ENCODE measurements around the gene PBX1. TPM values are rescaled to one million over a fixed set of nuclear protein-coding genes. Genes with fewer than 3 reads are reported as not detected.

Gene PBX1
- total and polyA plus RNA-seq, 8 donors = 17.3 to 113 (median 91.9) TPM

DNA sequence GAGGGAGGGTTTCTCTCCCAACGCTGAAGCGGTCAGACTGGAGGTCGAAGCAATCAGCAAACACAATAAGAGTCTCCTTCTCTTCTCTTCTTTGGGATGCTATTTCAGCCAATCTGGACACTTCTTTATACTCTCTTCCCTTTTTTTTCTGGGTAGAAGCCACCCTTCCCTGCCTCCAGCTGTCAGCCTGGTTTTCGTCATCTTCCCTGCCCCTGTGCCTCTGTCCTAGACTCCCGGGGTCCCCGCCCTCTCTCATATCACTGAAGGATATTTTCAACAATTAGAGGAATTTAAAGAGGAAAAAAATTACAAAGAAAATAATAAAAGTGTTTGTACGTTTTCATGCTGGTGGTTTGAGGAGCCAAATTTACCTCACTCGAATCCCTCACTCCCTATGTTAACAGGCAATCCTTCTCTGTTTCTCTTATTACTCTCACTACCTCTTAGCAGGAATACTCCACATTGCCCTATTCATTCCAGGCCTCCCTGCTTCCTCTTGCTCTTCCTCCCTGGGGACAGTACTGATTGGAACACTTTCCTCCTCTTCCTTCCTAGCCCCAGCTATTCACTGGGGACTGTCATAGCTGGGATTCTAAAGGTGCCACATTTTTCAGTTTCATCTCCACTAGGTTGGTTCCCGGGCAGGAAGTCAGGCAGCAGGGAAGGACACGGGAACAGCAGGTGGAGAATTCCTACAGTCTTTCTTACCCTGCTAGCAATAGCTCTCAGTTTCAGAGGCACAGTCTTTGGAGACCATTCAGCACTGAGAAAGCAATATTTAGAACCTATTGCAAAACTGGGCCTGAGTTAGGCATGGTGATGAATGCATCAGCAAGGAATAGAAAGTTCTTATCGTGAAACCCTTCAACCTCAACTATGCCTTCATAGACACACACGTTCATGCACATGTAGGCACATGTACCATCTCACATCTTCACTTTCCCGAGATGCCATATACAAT lies 288.0 kb downstream of the PBX1 start:
- no peak overlapping the region for H3K27ac ChIP-seq
- no peaks in the 10 kb centered on the region for H3K9me3 ChIP-seq
- H3K4me3 ChIP-seq = no peak overlapping the region
- WGBS, 2 donors = 91 to 92% methylated on average over 13 of the region's 13 CpGs
- no peak for FAIRE-seq
- H3K27me3 ChIP-seq = no peaks in the 10 kb centered on the region
- H3K36me3 ChIP-seq = peaks cover 4 to 36% (median 10%) of the 10 kb centered on the region in 3 donors
- no peak for ATAC-seq
- DNase-seq = no peak
- no peaks in the 10 kb centered on the region for H3K4me1 ChIP-seq
- TF ChIP-seq, protein P1, sequence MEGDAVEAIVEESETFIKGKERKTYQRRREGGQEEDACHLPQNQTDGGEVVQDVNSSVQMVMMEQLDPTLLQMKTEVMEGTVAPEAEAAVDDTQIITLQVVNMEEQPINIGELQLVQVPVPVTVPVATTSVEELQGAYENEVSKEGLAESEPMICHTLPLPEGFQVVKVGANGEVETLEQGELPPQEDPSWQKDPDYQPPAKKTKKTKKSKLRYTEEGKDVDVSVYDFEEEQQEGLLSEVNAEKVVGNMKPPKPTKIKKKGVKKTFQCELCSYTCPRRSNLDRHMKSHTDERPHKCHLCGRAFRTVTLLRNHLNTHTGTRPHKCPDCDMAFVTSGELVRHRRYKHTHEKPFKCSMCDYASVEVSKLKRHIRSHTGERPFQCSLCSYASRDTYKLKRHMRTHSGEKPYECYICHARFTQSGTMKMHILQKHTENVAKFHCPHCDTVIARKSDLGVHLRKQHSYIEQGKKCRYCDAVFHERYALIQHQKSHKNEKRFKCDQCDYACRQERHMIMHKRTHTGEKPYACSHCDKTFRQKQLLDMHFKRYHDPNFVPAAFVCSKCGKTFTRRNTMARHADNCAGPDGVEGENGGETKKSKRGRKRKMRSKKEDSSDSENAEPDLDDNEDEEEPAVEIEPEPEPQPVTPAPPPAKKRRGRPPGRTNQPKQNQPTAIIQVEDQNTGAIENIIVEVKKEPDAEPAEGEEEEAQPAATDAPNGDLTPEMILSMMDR (IDR thresholded peaks at IDR 0.05) = no peak
- intact Hi-C loops (cut with DNase I) = no loop called here

DNA sequence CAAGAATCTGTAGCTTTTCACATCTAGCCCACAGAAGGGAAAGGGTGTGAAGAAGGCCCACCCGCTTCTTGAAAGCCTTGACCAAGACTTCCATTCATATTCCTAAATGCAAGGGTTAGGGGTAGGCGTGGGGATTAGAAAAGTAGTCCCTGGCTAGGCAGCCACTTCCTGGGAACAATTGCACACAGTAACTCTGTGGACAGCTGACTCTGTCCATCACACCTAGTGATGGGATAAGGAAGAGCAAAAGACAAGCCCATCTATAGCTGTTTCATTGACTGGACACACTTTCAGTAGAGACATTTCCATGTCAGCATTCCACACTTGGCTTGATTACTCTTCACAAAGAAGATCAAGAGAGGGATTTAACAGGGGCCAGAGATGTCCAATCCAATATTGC lies 294.2 kb downstream of the PBX1 start:
- ATAC-seq = no peak
- no peaks in the 10 kb centered on the region for H3K9me3 ChIP-seq
- TF ChIP-seq, protein P1 (IDR thresholded peaks at IDR 0.05) = no peak
- intact Hi-C loops (cut with DNase I) = no loop called here
- 94 to 100% methylated on average over 2 of the region's 2 CpGs for WGBS, 2 donors
- no peaks in the 10 kb centered on the region for H3K4me1 ChIP-seq
- no peak for FAIRE-seq
- H3K36me3 ChIP-seq = peaks cover 0 to 13% (median 2%) of the 10 kb centered on the region in 3 donors
- no peak for DNase-seq
- H3K27me3 ChIP-seq = no peaks in the 10 kb centered on the region
- H3K27ac ChIP-seq = no peak overlapping the region
- no peak overlapping the region for H3K4me3 ChIP-seq

GRCh38 chr1:164855716-164856329 lies 296.8 kb downstream of the PBX1 start:
- H3K27ac ChIP-seq = no peak overlapping the region
- DNase-seq = no peak

GRCh38 chr1:164856381-164856780 lies 297.4 kb downstream of the PBX1 start:
- FAIRE-seq (no peak), ATAC-seq (no peak), DNase-seq (no peak)
- H3K27me3 ChIP-seq = no peaks in the 10 kb centered on the region
- no peak overlapping the region for H3K27ac ChIP-seq
- H3K36me3 ChIP-seq = no peaks in the 10 kb centered on the region
- WGBS, 2 donors = 95 to 97% methylated on average over 2 of the region's 2 CpGs
- TF ChIP-seq, protein P1 (IDR thresholded peaks at IDR 0.05) = no peak
- H3K4me1 ChIP-seq = no peaks in the 10 kb centered on the region
- no peaks in the 10 kb centered on the region for H3K9me3 ChIP-seq
- no peak overlapping the region for H3K4me3 ChIP-seq
- intact Hi-C loops (cut with DNase I) = no loop called here

More at GRCh38 chr1:164855716-164856329, 296.8 kb downstream of the PBX1 start:
- Histone ChIP-seq H3K4me1 (no peaks in the 10 kb centered on the region), H3K36me3 (no peaks in the 10 kb centered on the region), H3K27me3 (no peaks in the 10 kb centered on the region), H3K4me3 (no peak overlapping the region), H3K9me3 (no peaks in the 10 kb centered on the region)
- no peak for ATAC-seq
- TF ChIP-seq, protein P1 (IDR thresholded peaks at IDR 0.05) = no peak
- WGBS, 2 donors = 70 to 71% methylated on average over 2 of the region's 2 CpGs
- intact Hi-C loops (cut with DNase I) = no loop called here
- FAIRE-seq = no peak
